ENCODE measurements around the gene CLDN25.

DNA sequence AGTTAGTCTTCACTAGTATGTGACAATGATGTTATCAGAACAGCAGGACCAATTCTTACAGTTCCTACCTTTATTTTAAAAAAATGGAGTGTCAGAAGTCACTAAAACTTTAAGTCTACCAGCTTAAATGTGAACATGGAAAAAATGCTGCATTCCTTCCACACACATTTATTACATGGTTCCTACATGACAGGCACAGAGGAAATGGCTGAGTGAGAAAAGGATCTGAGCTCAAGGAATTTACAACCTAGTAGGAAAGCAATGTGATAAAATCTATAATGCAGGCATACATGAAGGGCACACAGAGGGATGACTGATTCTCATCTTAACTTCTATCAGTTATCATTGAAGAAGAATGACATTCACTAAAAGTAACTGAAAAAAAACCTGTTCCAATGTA is 23.0 kb downstream of the CLDN25 start:
- TF ChIP-seq SIN3A (IDR thresholded peaks at IDR 0.05; ENCODE audit: borderline replicate concordance, insufficient read depth, low read length) (no peak), TAF1 (IDR thresholded peaks at IDR 0.05; ENCODE audit: borderline replicate concordance, insufficient read depth, low read length) (no peak), POLR2AphosphoS5 (IDR thresholded peaks at IDR 0.05; ENCODE audit: low read depth, low read length) (no peak)
- TF ChIP-seq, protein P1, sequence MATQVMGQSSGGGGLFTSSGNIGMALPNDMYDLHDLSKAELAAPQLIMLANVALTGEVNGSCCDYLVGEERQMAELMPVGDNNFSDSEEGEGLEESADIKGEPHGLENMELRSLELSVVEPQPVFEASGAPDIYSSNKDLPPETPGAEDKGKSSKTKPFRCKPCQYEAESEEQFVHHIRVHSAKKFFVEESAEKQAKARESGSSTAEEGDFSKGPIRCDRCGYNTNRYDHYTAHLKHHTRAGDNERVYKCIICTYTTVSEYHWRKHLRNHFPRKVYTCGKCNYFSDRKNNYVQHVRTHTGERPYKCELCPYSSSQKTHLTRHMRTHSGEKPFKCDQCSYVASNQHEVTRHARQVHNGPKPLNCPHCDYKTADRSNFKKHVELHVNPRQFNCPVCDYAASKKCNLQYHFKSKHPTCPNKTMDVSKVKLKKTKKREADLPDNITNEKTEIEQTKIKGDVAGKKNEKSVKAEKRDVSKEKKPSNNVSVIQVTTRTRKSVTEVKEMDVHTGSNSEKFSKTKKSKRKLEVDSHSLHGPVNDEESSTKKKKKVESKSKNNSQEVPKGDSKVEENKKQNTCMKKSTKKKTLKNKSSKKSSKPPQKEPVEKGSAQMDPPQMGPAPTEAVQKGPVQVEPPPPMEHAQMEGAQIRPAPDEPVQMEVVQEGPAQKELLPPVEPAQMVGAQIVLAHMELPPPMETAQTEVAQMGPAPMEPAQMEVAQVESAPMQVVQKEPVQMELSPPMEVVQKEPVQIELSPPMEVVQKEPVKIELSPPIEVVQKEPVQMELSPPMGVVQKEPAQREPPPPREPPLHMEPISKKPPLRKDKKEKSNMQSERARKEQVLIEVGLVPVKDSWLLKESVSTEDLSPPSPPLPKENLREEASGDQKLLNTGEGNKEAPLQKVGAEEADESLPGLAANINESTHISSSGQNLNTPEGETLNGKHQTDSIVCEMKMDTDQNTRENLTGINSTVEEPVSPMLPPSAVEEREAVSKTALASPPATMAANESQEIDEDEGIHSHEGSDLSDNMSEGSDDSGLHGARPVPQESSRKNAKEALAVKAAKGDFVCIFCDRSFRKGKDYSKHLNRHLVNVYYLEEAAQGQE (IDR thresholded peaks at IDR 0.05; ENCODE audit: insufficient read depth in 1 of 2, low read depth in 2 of 2, low read length in 2 of 2): no peak

Data from PFSK-1 (cell line).